Suprapubic skin (tissue), 4 donors: ENCODE results near the gene SH3GL1.

Experiments used
- EP300 ChIP-seq: sonication (generic); formaldehyde crosslinking; IDR thresholded peaks from one replicate; pipeline ENCODE4 v1.6.1; 2017; ENCODE audit warnings: antibody characterized with exemption
- POLR2A ChIP-seq, 2 donors: fragments of 450-650 bp; IDR thresholded peaks; one replicate each; pipeline ENCODE4 v1.6.1; 2017; ENCODE audit warnings: antibody characterized with exemption in 2 of 2, mild to moderate bottlenecking in 2 of 2, moderate library complexity in 2 of 2
- POLR2AphosphoS5 ChIP-seq, 3 donors: sonication (generic); formaldehyde crosslinking; IDR thresholded peaks; one replicate each; pipeline ENCODE4 v1.6.1; 2017; ENCODE audit warnings: antibody characterized with exemption in 3 of 3
- TF ChIP-seq, protein P1 (sequence below), 2 donors: fragments of 200-600 bp in 1 of 2; fragments of 450-650 bp in 1 of 2; sonication (generic) in 1 of 2; IDR thresholded peaks; one replicate each; pipeline ENCODE4 v1.5.1; 2016 to 2019; ENCODE audit warnings: antibody characterized with exemption in 2 of 2, mild to moderate bottlenecking in 1 of 2, moderate library complexity in 1 of 2

DNA sequence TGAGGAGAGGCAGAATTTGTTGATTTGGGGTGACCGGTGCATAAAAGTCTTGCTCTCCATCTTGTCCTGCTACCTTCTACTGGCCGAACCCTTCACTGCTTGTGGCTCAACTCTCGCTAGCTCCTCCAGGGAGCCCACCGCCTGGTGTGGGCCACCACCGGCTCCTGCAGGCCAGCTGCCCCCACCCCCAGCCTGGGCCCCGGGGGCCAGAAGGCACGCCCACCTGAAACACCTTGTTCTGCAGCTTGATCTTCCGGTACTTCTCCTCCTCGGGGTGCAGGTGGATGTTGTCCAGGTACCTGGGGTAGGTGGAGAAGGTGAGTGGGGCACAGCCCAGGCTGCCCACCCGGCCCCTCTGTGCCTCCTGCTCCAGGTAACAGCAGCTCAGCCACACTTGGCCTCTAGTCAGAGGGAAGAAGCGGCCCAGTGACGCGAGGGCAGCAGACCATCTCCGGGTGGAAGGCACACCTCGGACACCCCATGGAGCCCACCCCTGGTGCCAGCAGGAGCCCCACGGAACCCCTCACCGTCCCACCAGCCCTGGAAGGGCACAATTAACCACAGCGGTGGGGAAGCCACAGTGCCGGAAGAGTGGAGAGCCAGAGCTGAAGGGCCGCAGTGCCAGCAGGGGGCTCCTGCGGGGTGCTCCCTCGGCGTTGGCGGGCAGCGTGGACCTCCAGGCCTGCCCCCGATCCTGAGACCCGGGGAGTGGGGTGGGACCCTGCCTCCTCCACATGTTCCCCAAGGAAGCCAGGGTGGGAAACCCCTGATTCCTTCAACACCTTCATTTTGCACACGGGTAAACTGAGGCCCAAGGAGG, 47.2 kb upstream of the SH3GL1 start:
- TF ChIP-seq, protein P1, sequence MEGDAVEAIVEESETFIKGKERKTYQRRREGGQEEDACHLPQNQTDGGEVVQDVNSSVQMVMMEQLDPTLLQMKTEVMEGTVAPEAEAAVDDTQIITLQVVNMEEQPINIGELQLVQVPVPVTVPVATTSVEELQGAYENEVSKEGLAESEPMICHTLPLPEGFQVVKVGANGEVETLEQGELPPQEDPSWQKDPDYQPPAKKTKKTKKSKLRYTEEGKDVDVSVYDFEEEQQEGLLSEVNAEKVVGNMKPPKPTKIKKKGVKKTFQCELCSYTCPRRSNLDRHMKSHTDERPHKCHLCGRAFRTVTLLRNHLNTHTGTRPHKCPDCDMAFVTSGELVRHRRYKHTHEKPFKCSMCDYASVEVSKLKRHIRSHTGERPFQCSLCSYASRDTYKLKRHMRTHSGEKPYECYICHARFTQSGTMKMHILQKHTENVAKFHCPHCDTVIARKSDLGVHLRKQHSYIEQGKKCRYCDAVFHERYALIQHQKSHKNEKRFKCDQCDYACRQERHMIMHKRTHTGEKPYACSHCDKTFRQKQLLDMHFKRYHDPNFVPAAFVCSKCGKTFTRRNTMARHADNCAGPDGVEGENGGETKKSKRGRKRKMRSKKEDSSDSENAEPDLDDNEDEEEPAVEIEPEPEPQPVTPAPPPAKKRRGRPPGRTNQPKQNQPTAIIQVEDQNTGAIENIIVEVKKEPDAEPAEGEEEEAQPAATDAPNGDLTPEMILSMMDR (IDR thresholded peaks at IDR 0.05): no peak
- no peak for TF ChIP-seq POLR2A (IDR thresholded peaks at IDR 0.05)
- no peak for TF ChIP-seq POLR2AphosphoS5 (IDR thresholded peaks at IDR 0.05)
- no peak for TF ChIP-seq EP300
